Hepatic stellate cell (primary cell): ENCODE results near the gene FAM219A.

Experiments
- DNase-seq: peaks from one replicate; pipeline ENCODE4 v3.0.0; 2011; ENCODE audit warnings: low spot score

The FAM219A gene, protein sequence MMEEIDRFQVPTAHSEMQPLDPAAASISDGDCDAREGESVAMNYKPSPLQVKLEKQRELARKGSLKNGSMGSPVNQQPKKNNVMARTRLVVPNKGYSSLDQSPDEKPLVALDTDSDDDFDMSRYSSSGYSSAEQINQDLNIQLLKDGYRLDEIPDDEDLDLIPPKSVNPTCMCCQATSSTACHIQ

GRCh38 chr9:34458013-34458958 is at the start of gene FAM219A, which contains the start of gene DNAI1:
FAM219A (minus strand) TSS chr9:34458570; CDS start chr9:34458263, 307 bp downstream.
DNAI1 (plus strand) TSS chr9:34458805; CDS start chr9:34459006, 201 bp downstream.
- peak; percentile 97 for DNase-seq

- DNase-seq: no peak
These were observed 49.6 kb upstream of the FAM219A start for GRCh38 chr9:34507966-34508365.

- no peak for DNase-seq
These were observed 49.2 kb upstream of the FAM219A start for GRCh38 chr9:34507556-34507955.

DNA sequence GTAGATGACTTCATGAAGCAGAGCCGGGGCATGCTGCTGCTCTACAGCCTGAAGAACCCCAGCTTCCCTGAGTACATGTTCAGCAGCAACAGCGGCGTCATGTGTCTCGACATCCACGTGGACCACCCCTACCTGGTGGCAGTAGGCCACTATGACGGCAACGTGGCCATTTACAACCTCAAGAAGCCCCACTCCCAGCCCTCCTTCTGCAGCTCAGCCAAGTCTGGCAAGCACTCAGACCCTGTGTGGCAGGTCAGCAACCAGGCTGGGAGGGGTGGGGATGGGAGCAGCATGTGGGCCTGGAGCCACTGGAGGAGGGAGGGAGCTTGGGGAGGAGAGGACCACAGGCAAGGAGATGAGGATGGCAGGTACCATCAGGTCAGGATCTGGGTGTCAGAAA is 48.3 kb upstream of the FAM219A start:
- no peak for DNase-seq

- no peak for DNase-seq
These were observed 47.2 kb upstream of the FAM219A start for GRCh38 chr9:34505370-34506120.

DNA sequence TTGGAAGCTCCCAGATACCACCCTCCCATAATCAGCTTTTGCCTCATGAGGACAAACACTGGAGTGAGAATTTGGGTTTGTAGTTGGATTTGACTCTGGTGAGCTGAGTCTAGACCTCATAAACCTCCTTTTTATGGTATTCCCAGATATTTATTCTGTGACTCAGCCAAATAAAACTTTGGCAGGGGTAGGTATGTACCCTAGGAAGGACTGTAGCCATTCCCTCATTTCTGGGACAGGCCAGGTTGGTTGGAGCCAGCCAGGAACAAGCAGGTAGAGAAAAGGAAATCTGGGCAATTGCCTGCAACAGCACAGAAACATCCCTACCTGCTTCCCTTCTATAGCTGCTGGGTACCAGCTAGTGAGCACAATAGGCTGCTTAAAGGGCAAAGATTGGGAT is 45.0 kb upstream of the FAM219A start:
- DNase-seq: no peak

- no peak for DNase-seq
These were observed 44.5 kb upstream of the FAM219A start for GRCh38 chr9:34502891-34503290.

DNA sequence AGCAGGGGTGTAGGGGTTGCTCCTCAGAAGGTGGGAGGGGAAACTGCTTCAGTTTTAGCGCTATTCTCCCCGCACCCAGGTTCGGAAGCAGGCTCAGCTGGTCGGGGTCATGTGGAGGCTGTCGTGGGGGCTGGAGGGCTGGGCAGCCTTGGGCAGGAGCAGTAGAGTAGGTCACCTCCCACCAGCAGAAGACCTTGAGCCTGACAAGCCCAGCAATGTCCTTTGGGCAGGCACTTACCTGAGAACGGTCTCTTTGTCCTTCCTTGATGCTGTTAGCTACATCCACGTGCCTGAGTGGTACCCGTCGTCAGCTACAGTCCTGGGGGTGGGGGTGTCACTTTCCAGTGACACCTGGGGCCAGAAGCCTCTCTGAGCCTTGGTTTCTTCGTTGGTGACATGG is 44.1 kb upstream of the FAM219A start:
- no peak for DNase-seq

DNA sequence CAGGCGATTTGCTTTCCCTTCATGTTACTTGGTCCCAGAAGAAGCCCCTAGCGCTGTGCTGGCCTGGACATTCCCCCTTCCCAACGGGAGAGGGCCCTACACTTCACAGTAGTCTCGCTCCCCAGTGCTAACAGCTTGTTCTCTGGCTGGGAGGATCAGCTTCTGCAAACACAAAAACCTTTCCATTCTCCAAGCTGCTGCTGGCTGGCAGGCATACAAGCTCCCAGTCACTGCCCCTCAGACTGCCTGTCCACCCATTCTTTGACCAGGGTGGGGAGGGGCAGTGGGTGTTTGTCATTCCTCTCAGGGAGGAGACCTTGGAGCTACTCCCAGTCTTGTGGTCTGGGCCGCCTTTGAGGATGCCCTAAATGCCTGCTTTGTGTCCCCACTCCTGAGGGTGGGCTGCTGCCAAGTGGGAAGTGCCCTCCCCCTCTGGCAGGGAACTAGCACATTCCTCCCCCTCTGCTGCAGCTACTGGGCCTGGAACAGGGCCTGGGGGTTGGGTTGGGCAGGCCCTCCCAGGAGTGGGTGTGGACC is 43.6 kb upstream of the FAM219A start:
- DNase-seq: peak; percentile 20

GRCh38 chr9:34501372-34501771 is 43.0 kb upstream of the FAM219A start:
- no peak for DNase-seq

GRCh38 chr9:34500623-34501267 is 42.4 kb upstream of the FAM219A start:
- peak; percentile 56 for DNase-seq

- no peak for DNase-seq
These were observed 40.7 kb upstream of the FAM219A start for GRCh38 chr9:34499076-34499475.

DNA sequence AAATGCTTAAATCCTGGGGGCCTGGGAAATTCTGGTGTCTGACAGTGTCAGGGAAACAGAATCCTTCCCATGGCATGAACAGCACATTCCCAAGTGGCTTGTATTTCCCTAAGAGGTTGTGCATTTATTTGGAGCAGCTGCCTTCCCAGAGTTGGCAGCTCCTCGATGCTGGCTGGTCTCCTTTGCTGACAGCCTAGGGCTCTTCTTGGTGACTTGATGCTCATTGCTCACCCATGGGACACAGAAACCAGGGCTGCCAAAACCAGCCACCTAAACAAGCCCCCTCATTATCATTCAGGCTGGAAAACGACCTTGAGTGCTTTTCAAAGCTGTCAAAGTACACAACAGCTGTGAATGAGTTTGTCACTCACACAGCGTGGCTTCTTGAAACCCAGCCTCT is 40.2 kb upstream of the FAM219A start:
- no peak for DNase-seq

DNA sequence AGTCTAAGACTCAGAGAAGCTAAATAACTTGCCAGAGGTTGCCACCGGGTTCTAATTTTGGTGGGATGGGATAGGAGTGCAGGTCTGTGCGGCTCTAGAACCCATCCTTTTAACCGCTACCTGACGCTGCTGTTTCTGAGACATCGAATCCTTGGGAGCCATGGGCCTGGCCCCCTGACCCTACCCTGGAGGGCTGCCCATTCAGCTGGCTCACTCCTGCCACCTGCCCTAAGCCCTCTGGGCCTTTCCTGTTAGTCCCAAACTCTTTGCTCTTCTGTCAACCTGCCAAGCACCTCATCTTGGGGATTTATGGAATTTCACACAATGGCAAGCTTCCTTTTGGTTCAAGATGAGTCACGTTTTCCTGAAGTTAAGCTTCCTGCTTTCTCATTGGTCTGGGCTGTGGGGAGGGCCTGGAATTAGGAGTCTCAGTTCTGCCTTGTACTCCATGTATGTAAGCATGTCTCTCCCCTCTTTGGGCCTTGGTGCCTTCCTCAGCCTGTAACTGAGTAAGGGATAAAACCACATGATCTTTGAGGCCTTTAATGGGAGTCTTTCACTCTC is 37.9 kb upstream of the FAM219A start:
- DNase-seq: no peak

DNA sequence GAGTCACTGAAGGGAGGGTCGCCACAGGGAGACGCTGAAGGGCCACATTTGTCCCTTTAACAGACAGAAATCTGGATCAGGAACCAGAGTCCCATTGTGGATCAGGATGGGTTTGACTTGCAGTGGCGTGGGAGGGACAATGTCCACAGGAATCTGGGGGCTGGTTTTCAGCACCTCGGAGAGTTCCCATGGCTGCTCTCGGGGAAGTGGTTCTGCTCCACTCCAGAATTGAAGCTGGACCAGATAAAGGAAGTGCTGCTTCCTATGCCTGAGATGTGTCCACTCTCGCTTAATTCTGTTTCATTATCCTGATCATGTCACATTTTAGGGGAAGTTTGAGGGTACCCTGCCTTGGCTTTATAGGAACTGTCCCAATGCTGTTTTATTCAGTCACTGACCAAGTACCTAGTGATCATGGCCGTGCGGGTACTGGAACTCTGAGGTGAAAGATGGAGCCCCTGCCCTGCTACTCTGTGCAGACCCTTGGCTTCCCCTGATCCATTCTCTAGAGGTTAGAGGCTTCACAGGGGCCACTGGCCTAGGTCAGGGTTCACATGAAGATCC is 35.7 kb upstream of the FAM219A start:
- DNase-seq: peak; percentile 57

DNA sequence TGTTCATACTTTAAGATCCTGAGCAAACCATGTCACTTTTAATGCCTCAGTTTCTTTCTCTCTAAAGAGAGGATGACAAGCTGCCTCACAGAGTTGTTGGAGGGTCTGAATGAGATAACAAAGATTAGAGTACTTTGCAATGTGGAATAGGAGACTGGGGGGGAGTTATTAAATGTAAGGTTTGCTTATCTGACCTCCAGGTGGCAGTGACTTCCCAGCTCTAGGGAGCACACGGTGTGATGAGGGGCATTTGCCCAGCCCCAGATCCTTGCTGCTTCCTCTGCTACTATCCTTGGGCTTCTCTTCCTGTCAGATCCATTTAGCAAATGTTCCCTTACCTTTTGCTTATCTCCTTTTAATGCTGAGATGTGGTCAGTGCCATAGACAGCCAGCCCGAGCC is 33.7 kb upstream of the FAM219A start:
- no peak for DNase-seq

- DNase-seq: no peak
These were observed 33.2 kb upstream of the FAM219A start for GRCh38 chr9:34491596-34491995.

- no peak for DNase-seq
These were observed 32.4 kb upstream of the FAM219A start for GRCh38 chr9:34490760-34491159.

DNA sequence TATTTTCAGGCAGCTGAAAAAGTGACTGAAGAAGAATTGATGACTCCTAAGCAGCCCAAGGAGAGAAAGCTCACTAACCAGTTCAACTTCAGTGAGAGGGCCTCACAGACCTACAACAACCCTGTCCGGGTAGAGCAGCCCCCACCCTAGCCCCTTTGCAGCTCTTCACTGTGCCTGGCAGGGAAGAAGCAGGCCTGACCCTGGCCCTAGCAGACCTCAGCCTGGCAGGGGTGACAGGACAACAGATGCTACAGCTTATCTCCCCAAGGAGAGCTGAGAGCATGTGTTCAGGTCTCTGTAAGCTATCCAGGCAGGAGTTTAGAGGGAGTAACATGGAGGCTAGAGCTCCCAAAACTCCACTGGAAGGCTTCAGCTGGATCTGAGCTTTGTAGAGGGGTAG is 32.0 kb upstream of the FAM219A start:
- no peak for DNase-seq

GRCh38 chr9:34486572-34486971 is 28.2 kb upstream of the FAM219A start:
- no peak for DNase-seq

DNA sequence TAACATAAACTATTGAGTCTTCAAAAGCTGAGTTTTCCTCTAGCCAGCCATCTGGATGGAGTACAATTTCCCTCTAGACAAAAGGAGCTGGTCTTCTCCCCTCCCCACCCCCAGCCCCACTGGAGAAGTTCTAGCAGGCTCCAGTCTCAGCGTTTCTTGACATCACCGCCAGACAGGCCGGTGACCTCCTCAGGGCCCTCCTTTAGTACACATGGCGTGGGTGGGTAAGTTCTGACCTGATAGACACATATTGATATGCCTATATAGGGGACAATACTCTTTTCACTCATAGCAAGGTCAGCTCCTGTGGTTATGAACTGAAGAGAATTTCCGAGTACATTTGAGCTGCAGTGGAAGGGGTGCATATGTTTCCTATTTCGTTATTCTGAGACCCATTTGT is 27.5 kb upstream of the FAM219A start:
- DNase-seq: no peak
